K562 (cell line): ENCODE measurements around the gene CCDC194. TPM values are rescaled to one million over a fixed set of nuclear protein-coding genes. Genes with fewer than 3 reads are reported as not detected.
A peak's percentile ranks its signal among the peaks of the same experiment; 100 is the strongest.

ENCODE experiments used
- ARID3A ChIP-seq: IDR thresholded peaks from 2 replicates; pipeline ENCODE4 v1.6.1; 2012; ENCODE audit warnings: low read depth, low read length, improper control_type of control experiment, borderline replicate concordance
- BRD4 ChIP-seq: fragments of 200-600 bp; sonication (generic); IDR thresholded peaks from 2 replicates; pipeline ENCODE4 v1.6.1; 2017; ENCODE audit warnings: inconsistent platforms
- CHD4 ChIP-seq: fragments of 200-600 bp; sonication (generic); IDR thresholded peaks from 3 replicates; pipeline ENCODE4 v1.6.1; 2012; ENCODE audit warnings: low read depth, mild to moderate bottlenecking, mixed read lengths, low read length, inconsistent platforms; ENCODE audit not compliant: insufficient read depth, insufficient replicate concordance, poor library complexity, severe bottlenecking
- DACH1 ChIP-seq: fragments of 450-650 bp; IDR thresholded peaks from 2 replicates; pipeline ENCODE4 v1.6.1; 2018; ENCODE audit not compliant: partially characterized antibody
- HCFC1 ChIP-seq: IDR thresholded peaks from 2 replicates; pipeline ENCODE4 v1.6.1; 2012; ENCODE audit warnings: low read depth, low read length, improper control_type of control experiment
- KDM1A ChIP-seq, 2 experiments: fragments of 450-650 bp; IDR thresholded peaks; 2 replicates each; pipeline ENCODE4 v1.6.1; 2016; ENCODE audit warnings: mild to moderate bottlenecking in 2 of 2
- NEUROD1 ChIP-seq: fragments of 150-350 bp; IDR thresholded peaks from 2 replicates; pipeline ENCODE4 v1.6.1; 2014; ENCODE audit warnings: borderline replicate concordance, low read length, low read depth; ENCODE audit not compliant: partially characterized antibody
- POLR2B ChIP-seq: fragments of 450-650 bp; IDR thresholded peaks from 2 replicates; pipeline ENCODE4 v1.6.1; 2018; ENCODE audit warnings: low read depth; ENCODE audit not compliant: partially characterized antibody
- RBM39 ChIP-seq: fragments of 200-400 bp; formaldehyde crosslinking; optimal IDR thresholded peaks from 2 replicates; pipeline ENCODE3; 2018; ENCODE audit warnings: low read depth, low read length
- SMARCE1 ChIP-seq: fragments of 450-650 bp; IDR thresholded peaks from 2 replicates; pipeline ENCODE4 v1.7.1; 2016; ENCODE audit warnings: mild to moderate bottlenecking
- SREBF1 ChIP-seq: fragments of 150-350 bp; IDR thresholded peaks from 2 replicates; pipeline ENCODE4 v1.6.1; 2014; ENCODE audit warnings: antibody characterized with exemption, low read depth, low read length, borderline replicate concordance
- SRSF7 ChIP-seq: fragments of 200-400 bp; formaldehyde crosslinking; optimal IDR thresholded peaks from 2 replicates; pipeline ENCODE3; 2017; ENCODE audit warnings: mild to moderate bottlenecking, low read depth, low read length
- TBL1XR1 ChIP-seq, 2 experiments: IDR thresholded peaks; 2 replicates each; pipeline ENCODE4 v1.6.1; 2012; ENCODE audit warnings: improper control_type of control experiment in 2 of 2, low read length in 2 of 2, mild to moderate bottlenecking in 1 of 2
- ZFP30 ChIP-seq: fragments of 250-450 bp; sonication (Bioruptor Pico); IDR thresholded peaks from 2 replicates; pipeline ENCODE4 v1.8.0; 2022; ENCODE audit warnings: moderate library complexity, mild to moderate bottlenecking, inconsistent platforms, borderline replicate concordance
- ZFP91 ChIP-seq: sonication (generic); formaldehyde crosslinking; IDR thresholded peaks from 2 replicates; pipeline ENCODE4 v1.8.0; 2022; ENCODE audit warnings: mild to moderate bottlenecking, missing genetic modification reagents
- ZNF384 ChIP-seq: IDR thresholded peaks from 2 replicates; pipeline ENCODE4 v1.6.1; 2012; ENCODE audit warnings: low read depth, low read length, improper control_type of control experiment
- ZNF395 ChIP-seq: fragments of 200-800 bp; sonication (Bioruptor generic); IDR thresholded peaks from 2 replicates; pipeline ENCODE4 v1.6.1; 2017; ENCODE audit warnings: missing genetic modification characterization, missing compliant biosample characterization
- ZNF561 ChIP-seq: fragments of 450-650 bp; formaldehyde crosslinking; conservative IDR thresholded peaks from 2 replicates; pipeline ENCODE4 v1.4.0; 2020; ENCODE audit warnings: mild to moderate bottlenecking, moderate library complexity
- polyA plus RNA-seq, 8 experiments: library from polyadenylated mRNA; depleted of rRNA in 4 of 8; stranded (reverse) in 5 of 8; unstranded in 3 of 8; fragments of >200 nt; fragmentation: Nextera tagmentation in 2 of 8; fragmentation: Illumina TruSeq in 1 of 8; extraction: Ambion mirVana in 2 of 8; extraction: Trizol in 1 of 8; gene quantifications; 2 replicates each; pipeline versions ENCODE4 v1.2.1 to v1.2.3, GENCODE V29; 2011 to 2014; ENCODE audit warnings: inconsistent platforms in 1 of 8, missing spikeins in 1 of 8
- total RNA-seq, 7 experiments: library from RNA; depleted of rRNA in 6 of 7; stranded (reverse); fragments of >200 nt in 6 of 7; fragmentation: Illumina TruSeq in 2 of 7; extraction: Trizol in 2 of 7; gene quantifications; 2 replicates each; pipeline versions ENCODE4 v1.2.1 to v1.2.3, GENCODE V29; 2011 to 2021; ENCODE audit warnings: low replicate concordance in 1 of 7
- TF ChIP-seq, protein P1 (sequence below): IDR thresholded peaks from 2 replicates; pipeline ENCODE4 v1.6.1; 2014; ENCODE audit warnings: antibody characterized with exemption
- TF ChIP-seq, protein P2 (sequence below): sonication (generic); formaldehyde crosslinking; IDR thresholded peaks from 2 replicates; pipeline ENCODE4 v1.8.1; 2022; ENCODE audit warnings: missing genetic modification reagents

The CCDC194 gene
- total and polyA plus RNA-seq, 9 of the 15 experiments (the other 6 are each of a cell fraction or from before 2014, with no cell fraction given), result 0.13 to 1.3 (median 0.39) TPM; not detected in 3

GRCh38 chr19:17419621-17420474 lies 25.9 kb upstream of the CCDC194 start, which contains the start of gene MVB12A (continued):
- TF ChIP-seq ZNF395, result peak; percentile 95
- peak; percentile 95 for TF ChIP-seq HCFC1
- TF ChIP-seq RBM39, result no peak
- no peak for TF ChIP-seq SMARCE1
- peak; percentile 38 for TF ChIP-seq NEUROD1
- TF ChIP-seq ZNF561 (CRISPR knock-in tag), result no peak
- TF ChIP-seq BRD4, result no peak
- TF ChIP-seq CHD4, result no peak
- TF ChIP-seq ZFP91, result no peak
- TF ChIP-seq ZFP30, result no peak
- TF ChIP-seq ZNF384, result peak; percentile 93
- no peak for TF ChIP-seq KDM1A (IDR thresholded peaks at IDR 0.05)
- TF ChIP-seq, protein P1, sequence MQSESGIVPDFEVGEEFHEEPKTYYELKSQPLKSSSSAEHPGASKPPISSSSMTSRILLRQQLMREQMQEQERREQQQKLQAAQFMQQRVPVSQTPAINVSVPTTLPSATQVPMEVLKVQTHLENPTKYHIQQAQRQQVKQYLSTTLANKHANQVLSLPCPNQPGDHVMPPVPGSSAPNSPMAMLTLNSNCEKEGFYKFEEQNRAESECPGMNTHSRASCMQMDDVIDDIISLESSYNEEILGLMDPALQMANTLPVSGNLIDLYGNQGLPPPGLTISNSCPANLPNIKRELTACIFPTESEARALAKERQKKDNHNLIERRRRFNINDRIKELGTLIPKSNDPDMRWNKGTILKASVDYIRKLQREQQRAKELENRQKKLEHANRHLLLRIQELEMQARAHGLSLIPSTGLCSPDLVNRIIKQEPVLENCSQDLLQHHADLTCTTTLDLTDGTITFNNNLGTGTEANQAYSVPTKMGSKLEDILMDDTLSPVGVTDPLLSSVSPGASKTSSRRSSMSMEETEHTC, result peak; percentile 75
- TF ChIP-seq ARID3A, result no peak
- TF ChIP-seq POLR2B, result no peak
- no peak for TF ChIP-seq SRSF7
- peak; percentile 56 for TF ChIP-seq DACH1
- TF ChIP-seq SREBF1, result no peak; the same call in 1 of the 2 replicates
- TF ChIP-seq, protein P2, sequence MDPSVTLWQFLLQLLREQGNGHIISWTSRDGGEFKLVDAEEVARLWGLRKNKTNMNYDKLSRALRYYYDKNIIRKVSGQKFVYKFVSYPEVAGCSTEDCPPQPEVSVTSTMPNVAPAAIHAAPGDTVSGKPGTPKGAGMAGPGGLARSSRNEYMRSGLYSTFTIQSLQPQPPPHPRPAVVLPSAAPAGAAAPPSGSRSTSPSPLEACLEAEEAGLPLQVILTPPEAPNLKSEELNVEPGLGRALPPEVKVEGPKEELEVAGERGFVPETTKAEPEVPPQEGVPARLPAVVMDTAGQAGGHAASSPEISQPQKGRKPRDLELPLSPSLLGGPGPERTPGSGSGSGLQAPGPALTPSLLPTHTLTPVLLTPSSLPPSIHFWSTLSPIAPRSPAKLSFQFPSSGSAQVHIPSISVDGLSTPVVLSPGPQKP (CRISPR knock-in tag), result no peak
- no peak for TF ChIP-seq TBL1XR1 (IDR thresholded peaks at IDR 0.05; ENCODE audit: low read length in 2 of 2)
